ENCODE data around the gene GCSAM. TPM values are rescaled to one million over a fixed set of nuclear protein-coding genes. Genes with fewer than 3 reads are reported as not detected.

GCSAM gene
- total and polyA plus RNA-seq, 4 donors, result 0.08 to 0.75 (median 0.27) TPM; not detected in 1

GRCh38 chr3:112116748-112117186 lies 16.3 kb downstream of the GCSAM start:
- DNase-seq (ENCODE audit: low spot score), result no peak
- WGBS, result 62% methylated on average over 13 of the region's 13 CpGs

More at GRCh38 chr3:112116748-112117186, 16.3 kb downstream of the GCSAM start:
- Histone ChIP-seq H3K27me3 (ENCODE audit: control insufficient read depth in 4 of 4, insufficient read depth in 4 of 4, low read length in 3 of 4) (peaks cover 0 to 5% (median 2%) of the 10 kb centered on the region in 4 donors), H3K27ac (ENCODE audit: low read depth in 1 of 2, low read length in 2 of 2) (no peak overlapping the region), H3K9ac (ENCODE audit: low read depth in 1 of 2, low read length in 2 of 2) (no peak overlapping the region), H3K4me3 (ENCODE audit: low read depth in 1 of 3, low read length in 3 of 3) (no peak overlapping the region), H3K9me3 (ENCODE audit: control insufficient read depth in 4 of 4, low read length in 3 of 4) (no peaks in the 10 kb centered on the region), H3K36me3 (ENCODE audit: control insufficient read depth in 4 of 4, insufficient read depth in 3 of 4, low read depth in 1 of 4, low read length in 3 of 4) (no peaks in the 10 kb centered on the region), H3K4me1 (ENCODE audit: control insufficient read depth in 4 of 4, insufficient read depth in 4 of 4, low read length in 3 of 4) (peaks cover 0 to 7% (median 0%) of the 10 kb centered on the region in 4 donors)
- no peak for TF ChIP-seq JUND (IDR thresholded peaks at IDR 0.05)
- no peak for TF ChIP-seq REST (IDR thresholded peaks at IDR 0.05)
- TF ChIP-seq SP1 (IDR thresholded peaks at IDR 0.05), result no peak
- TF ChIP-seq ZBTB33 (IDR thresholded peaks at IDR 0.05), result no peak
- no peak for TF ChIP-seq CTCF (IDR thresholded peaks at IDR 0.05; ENCODE audit: low read depth, low read length, missing input control)
- TF ChIP-seq NR2F2 (IDR thresholded peaks at IDR 0.05), result no peak
- no peak for TF ChIP-seq HNF4A (conservative IDR thresholded peaks at IDR 0.05)
- TF ChIP-seq TAF1 (conservative IDR thresholded peaks at IDR 0.05), result no peak
- TF ChIP-seq ATF3 (IDR thresholded peaks at IDR 0.05), result no peak
- TF ChIP-seq FOXA2 (IDR thresholded peaks at IDR 0.05), result no peak
- TF ChIP-seq FOXA1 (IDR thresholded peaks at IDR 0.05), result no peak
- no peak for TF ChIP-seq HNF4G (IDR thresholded peaks at IDR 0.05)
- no peak for TF ChIP-seq YY1 (IDR thresholded peaks at IDR 0.05)
- no peak for TF ChIP-seq RXRA (IDR thresholded peaks at IDR 0.05)
- TF ChIP-seq RAD21 (IDR thresholded peaks at IDR 0.05), result no peak
- TF ChIP-seq EGR1 (IDR thresholded peaks at IDR 0.05; ENCODE audit: low read depth in 2 of 2), result no peak
- no peak for TF ChIP-seq GABPA (IDR thresholded peaks at IDR 0.05 in 1 of 2, conservative IDR thresholded peaks at IDR 0.05 in 1 of 2)
- TF ChIP-seq MAX (IDR thresholded peaks at IDR 0.05), result no peak

Measured in liver (tissue), 9 donors.